H1 (cell line): ENCODE results near the gene HSFX4. TPM values are rescaled to one million over a fixed set of nuclear protein-coding genes. Genes with fewer than 3 reads are reported as not detected.

Experiments used
- ASH2L ChIP-seq: fragments of 200-600, 300-600 bp; sonication (generic); IDR thresholded peaks from one replicate; pipeline ENCODE4 v1.7.1; 2017; ENCODE audit warnings: low read length
- BRCA1 ChIP-seq: IDR thresholded peaks from 2 replicates; pipeline ENCODE4 v1.6.1; 2012; ENCODE audit warnings: low read depth, low read length, improper control_type of control experiment
- CBX8 ChIP-seq: fragments of 300-800, 300-1000 bp; sonication (generic); IDR thresholded peaks from 2 replicates; pipeline ENCODE4 v1.7.1; 2016; ENCODE audit warnings: low read depth, low read length, borderline replicate concordance
- CHD7 ChIP-seq: fragments of 300-600 bp; sonication (generic); IDR thresholded peaks from 2 replicates; pipeline ENCODE4 v1.7.1; 2012; ENCODE audit warnings: low read length, moderate library complexity, mild to moderate bottlenecking, inconsistent platforms; ENCODE audit not compliant: insufficient replicate concordance
- CTBP2 ChIP-seq: IDR thresholded peaks from 2 replicates; pipeline ENCODE4 v1.7.0; 2011; ENCODE audit warnings: borderline replicate concordance, mild to moderate bottlenecking, moderate library complexity, mixed read lengths, low read length; ENCODE audit not compliant: insufficient read depth, insufficient read length
- GABPA ChIP-seq: IDR thresholded peaks from 2 replicates; pipeline ENCODE4 v1.6.1; 2011; ENCODE audit warnings: mild to moderate bottlenecking, low read length, moderate library complexity, borderline replicate concordance; ENCODE audit not compliant: insufficient read depth
- HDAC6 ChIP-seq: IDR thresholded peaks from one replicate; pipeline ENCODE4 v1.7.1; 2012; ENCODE audit warnings: low read depth, mild to moderate bottlenecking, inconsistent platforms, low read length, moderate library complexity
- KDM5A ChIP-seq: fragments of 200-600 bp; IDR thresholded peaks from 2 replicates; pipeline ENCODE4 v1.7.1; 2012; ENCODE audit warnings: mild to moderate bottlenecking, low read length, inconsistent platforms, mixed read lengths
- POLR2A ChIP-seq, 2 experiments: IDR thresholded peaks; 1 replicate in 1 of 2; 2 replicates in 1 of 2; pipeline ENCODE4 v1.6.1; 2011; ENCODE audit warnings: low read depth in 2 of 2, low read length in 2 of 2, mild to moderate bottlenecking in 2 of 2; ENCODE audit errors: control extremely low read depth in 1 of 2
- SIRT6 ChIP-seq: IDR thresholded peaks from one replicate; pipeline ENCODE4 v1.7.1; 2012; ENCODE audit warnings: low read length, inconsistent platforms
- TBP ChIP-seq: IDR thresholded peaks from 2 replicates; pipeline ENCODE4 v1.6.1; 2011; ENCODE audit warnings: low read depth, low read length, improper control_type of control experiment
- polyA plus RNA-seq, 7 experiments: library from polyadenylated mRNA; depleted of rRNA in 3 of 7; stranded (reverse) in 5 of 7; unstranded in 2 of 7; fragments of >200 nt in 5 of 7; fragments of 200-250 nt in 2 of 7; gene quantifications; 1 replicate in 5 of 7; 2 replicates in 1 of 7; 4 replicates in 1 of 7; pipeline versions ENCODE4 v1.2.1 to v1.2.3, GENCODE V29; 2011 to 2013; ENCODE audit warnings: missing spikeins in 2 of 7, mixed read lengths in 2 of 7
- total RNA-seq: library from RNA; stranded (reverse); fragmentation: NEBNext Ultra II Directional; extraction: Animal tissue kit (Norgen Biotek cat#: 25700); gene quantifications from 2 replicates; pipeline ENCODE4 v1.2.1, GENCODE V29; 2021
- TF ChIP-seq, protein P1 (sequence below): IDR thresholded peaks from 2 replicates; pipeline ENCODE4 v1.6.1; 2012; ENCODE audit warnings: inconsistent platforms

The HSFX4 gene
- total and polyA plus RNA-seq, 2 of the 8 experiments (the other 6 are each of a cell fraction or from before 2014, with no cell fraction given), result not detected

GRCh38 chrX:149938427-149938880, 9.1 kb downstream of the HSFX4 start, which contains the start of gene EOLA2 (continued):
- TF ChIP-seq POLR2A (IDR thresholded peaks at IDR 0.05; ENCODE audit: control extremely low read depth in 1 of 2, low read depth in 2 of 2, low read length in 2 of 2) (no peak), HDAC6 (no peak), KDM5A (no peak), CBX8 (no peak), SIRT6 (no peak), ASH2L (no peak), BRCA1 (no peak), TBP (peak; percentile 28; the same call in 1 of the 2 replicates), CTBP2 (no peak), GABPA (no peak), CHD7 (no peak)
- TF ChIP-seq, protein P1, sequence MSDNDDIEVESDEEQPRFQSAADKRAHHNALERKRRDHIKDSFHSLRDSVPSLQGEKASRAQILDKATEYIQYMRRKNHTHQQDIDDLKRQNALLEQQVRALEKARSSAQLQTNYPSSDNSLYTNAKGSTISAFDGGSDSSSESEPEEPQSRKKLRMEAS, result peak; percentile 37; the same call in 1 of the 2 replicates
